ENCODE measurements around the gene MSH3.

The MSH3 gene

DNA sequence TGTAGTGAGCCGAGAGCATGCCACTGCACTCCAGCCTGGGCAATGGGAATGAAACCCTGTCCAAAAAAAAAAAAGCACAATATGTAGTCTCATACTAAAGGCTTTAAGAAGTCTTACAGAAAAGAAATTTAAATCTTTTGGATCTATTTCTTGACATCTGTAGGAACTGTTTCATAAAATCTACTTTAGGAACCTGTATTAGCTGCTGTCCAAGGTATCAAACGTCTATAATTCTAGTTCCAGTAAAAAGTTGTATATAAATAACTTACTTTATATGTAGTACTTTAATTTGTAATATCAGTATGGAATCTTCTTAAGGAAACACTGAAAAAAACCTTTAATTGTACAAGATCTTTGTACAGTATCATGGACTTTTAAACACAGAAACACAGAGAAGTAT is 199.0 kb downstream of the MSH3 start:
- Histone ChIP-seq H3K36me3 (ENCODE audit: control insufficient read depth in 1 of 2, insufficient read depth in 2 of 2, low read length in 2 of 2) (peaks cover 3 to 31% of the 10 kb centered on the region in 2 donors), H3K27ac (ENCODE audit: low read depth, low read length) (no peak overlapping the region), H3K4me3 (ENCODE audit: low read depth in 1 of 2, low read length in 2 of 2) (no peak overlapping the region), H3K27me3 (ENCODE audit: control insufficient read depth in 1 of 2, insufficient read depth in 2 of 2, low read length in 2 of 2) (no peaks in the 10 kb centered on the region), H3K4me1 (ENCODE audit: control insufficient read depth in 1 of 2, insufficient read depth in 2 of 2, low read length in 2 of 2) (no peaks in the 10 kb centered on the region), H3K9me3 (ENCODE audit: control insufficient read depth in 1 of 2, low read length in 2 of 2) (peaks cover 9 to 24% of the 10 kb centered on the region in 2 donors), H3K9ac (ENCODE audit: low read depth in 1 of 2, low read length in 2 of 2) (no peak overlapping the region)

DNA sequence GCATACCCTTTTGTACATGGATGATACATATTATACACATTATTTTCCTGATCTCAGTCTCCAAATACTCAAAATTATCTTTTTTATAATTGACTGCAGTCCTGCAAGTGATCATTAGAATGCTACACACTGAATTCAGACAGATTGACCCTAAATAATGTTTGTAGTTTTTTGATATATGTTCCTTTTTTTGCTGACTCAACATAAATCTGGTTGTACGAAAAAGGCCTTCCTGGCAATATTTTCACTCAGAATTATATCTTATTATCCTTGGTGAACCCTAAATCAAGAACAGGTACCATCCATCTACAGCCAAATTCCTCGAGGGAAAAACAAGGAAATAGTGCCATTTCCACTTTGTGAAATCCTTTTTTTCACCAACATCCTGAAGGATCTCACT is 200.1 kb downstream of the MSH3 start:
- no peak overlapping the region for H3K9ac ChIP-seq (ENCODE audit: low read depth in 1 of 2, low read length in 2 of 2)
- peaks cover 5 to 15% of the 10 kb centered on the region in 2 donors for H3K9me3 ChIP-seq (ENCODE audit: control insufficient read depth in 1 of 2, low read length in 2 of 2)
- H3K27ac ChIP-seq (ENCODE audit: low read depth, low read length), result no peak overlapping the region
- no peaks in the 10 kb centered on the region for H3K27me3 ChIP-seq (ENCODE audit: control insufficient read depth in 1 of 2, insufficient read depth in 2 of 2, low read length in 2 of 2)
- H3K4me1 ChIP-seq (ENCODE audit: control insufficient read depth in 1 of 2, insufficient read depth in 2 of 2, low read length in 2 of 2), result no peaks in the 10 kb centered on the region
- peaks cover 3 to 19% of the 10 kb centered on the region in 2 donors for H3K36me3 ChIP-seq (ENCODE audit: control insufficient read depth in 1 of 2, insufficient read depth in 2 of 2, low read length in 2 of 2)
- H3K4me3 ChIP-seq (ENCODE audit: low read depth in 1 of 2, low read length in 2 of 2), result no peak overlapping the region

DNA sequence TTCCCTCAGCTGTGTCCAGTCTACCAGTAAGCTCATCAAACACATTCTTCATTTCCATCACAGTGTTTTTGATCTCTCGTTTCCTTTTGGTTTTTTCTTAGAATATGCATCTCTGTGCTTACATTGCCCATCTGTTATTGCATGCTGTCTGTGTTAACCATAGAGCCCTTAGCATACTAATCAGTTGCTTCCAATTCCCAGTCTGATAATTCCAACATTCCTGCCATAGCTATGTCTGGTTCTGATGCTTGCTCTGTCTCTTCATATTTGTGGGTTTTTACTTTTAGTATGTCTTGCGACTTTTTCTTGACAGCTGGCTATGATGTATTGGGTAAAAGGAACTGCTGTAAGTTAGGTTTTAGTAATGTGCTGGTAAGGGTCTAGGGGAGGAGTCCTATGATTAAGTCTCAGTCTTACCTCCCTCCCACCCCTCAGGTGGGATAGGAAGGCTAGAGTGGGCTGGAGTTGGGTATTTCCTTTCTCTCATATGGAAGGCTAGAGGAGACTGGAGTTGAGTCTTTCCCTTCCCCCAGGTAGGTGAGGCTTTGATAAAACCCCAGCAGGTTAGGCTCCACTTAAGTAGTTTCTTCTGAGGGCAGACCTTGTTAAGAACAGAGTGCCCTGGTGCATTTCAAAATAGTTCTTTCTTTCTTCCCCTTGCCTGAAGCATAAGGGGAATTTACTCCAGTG is 206.6 kb downstream of the MSH3 start:
- Histone ChIP-seq H3K9ac (ENCODE audit: low read depth in 1 of 2, low read length in 2 of 2) (no peak overlapping the region), H3K27ac (ENCODE audit: low read depth, low read length) (no peak overlapping the region), H3K36me3 (ENCODE audit: control insufficient read depth in 1 of 2, insufficient read depth in 2 of 2, low read length in 2 of 2) (peaks cover 0 to 9% of the 10 kb centered on the region in 2 donors), H3K4me3 (ENCODE audit: low read depth in 1 of 2, low read length in 2 of 2) (no peak overlapping the region), H3K9me3 (ENCODE audit: control insufficient read depth in 1 of 2, low read length in 2 of 2) (peaks cover 3 to 4% of the 10 kb centered on the region in 2 donors), H3K4me1 (ENCODE audit: control insufficient read depth in 1 of 2, insufficient read depth in 2 of 2, low read length in 2 of 2) (no peaks in the 10 kb centered on the region), H3K27me3 (ENCODE audit: control insufficient read depth in 1 of 2, insufficient read depth in 2 of 2, low read length in 2 of 2) (no peaks in the 10 kb centered on the region)

DNA sequence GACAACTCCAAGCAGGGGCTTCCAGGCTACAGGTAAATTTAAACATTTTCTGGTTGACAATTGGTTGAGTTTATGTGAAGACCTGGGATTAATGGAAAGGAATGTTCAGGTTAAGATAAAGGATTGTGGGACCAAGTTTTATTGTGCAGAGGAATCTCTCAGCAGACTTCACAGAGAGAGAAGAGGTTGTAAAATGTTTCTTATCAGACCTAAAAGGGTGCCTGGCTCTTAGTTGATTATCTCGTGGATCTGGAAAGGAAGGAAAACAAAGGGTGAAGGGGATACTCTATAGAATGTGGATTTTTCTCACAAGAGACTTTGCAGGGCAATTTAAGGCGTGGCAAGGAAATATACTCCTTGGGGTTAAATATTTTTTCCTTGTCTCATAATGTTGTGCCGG is 209.3 kb downstream of the MSH3 start:
- Histone ChIP-seq H3K9ac (ENCODE audit: low read depth in 1 of 2, low read length in 2 of 2) (no peak overlapping the region), H3K27ac (ENCODE audit: low read depth, low read length) (no peak overlapping the region), H3K4me3 (ENCODE audit: low read depth in 1 of 2, low read length in 2 of 2) (no peak overlapping the region)

DNA sequence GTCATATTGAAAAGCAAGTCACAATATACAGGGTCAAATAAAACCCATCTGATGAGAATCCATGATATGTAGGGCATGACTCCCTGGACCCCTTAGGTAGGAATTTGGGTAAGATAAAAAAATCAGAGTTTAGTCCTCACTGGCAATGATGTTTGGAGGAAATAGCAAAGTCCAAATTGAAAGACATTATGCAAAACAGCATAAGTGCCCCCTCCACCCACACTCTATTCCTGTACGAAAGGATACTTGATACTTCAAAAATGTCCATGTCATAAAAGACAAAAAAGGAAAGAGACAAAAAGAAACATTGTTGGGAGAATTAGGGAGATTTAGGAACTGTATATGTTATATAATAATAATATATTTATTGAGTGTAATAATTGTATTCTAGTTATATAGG is 209.7 kb downstream of the MSH3 start:
- Histone ChIP-seq H3K9ac (ENCODE audit: low read depth in 1 of 2, low read length in 2 of 2) (no peak overlapping the region), H3K27ac (ENCODE audit: low read depth, low read length) (no peak overlapping the region), H3K9me3 (ENCODE audit: control insufficient read depth in 1 of 2, low read length in 2 of 2) (no peaks in the 10 kb centered on the region), H3K36me3 (ENCODE audit: control insufficient read depth in 1 of 2, insufficient read depth in 2 of 2, low read length in 2 of 2) (peaks cover 4 to 17% of the 10 kb centered on the region in 2 donors), H3K27me3 (ENCODE audit: control insufficient read depth in 1 of 2, insufficient read depth in 2 of 2, low read length in 2 of 2) (no peaks in the 10 kb centered on the region), H3K4me3 (ENCODE audit: low read depth in 1 of 2, low read length in 2 of 2) (no peak overlapping the region), H3K4me1 (ENCODE audit: control insufficient read depth in 1 of 2, insufficient read depth in 2 of 2, low read length in 2 of 2) (no peaks in the 10 kb centered on the region)

More for the DNA sequence above, 209.3 kb downstream of the MSH3 start:
- H3K4me1 ChIP-seq (ENCODE audit: control insufficient read depth in 1 of 2, insufficient read depth in 2 of 2, low read length in 2 of 2), result no peaks in the 10 kb centered on the region
- no peaks in the 10 kb centered on the region for H3K27me3 ChIP-seq (ENCODE audit: control insufficient read depth in 1 of 2, insufficient read depth in 2 of 2, low read length in 2 of 2)
- peaks cover 4 to 17% of the 10 kb centered on the region in 2 donors for H3K36me3 ChIP-seq (ENCODE audit: control insufficient read depth in 1 of 2, insufficient read depth in 2 of 2, low read length in 2 of 2)
- H3K9me3 ChIP-seq (ENCODE audit: control insufficient read depth in 1 of 2, low read length in 2 of 2), result no peaks in the 10 kb centered on the region

DNA sequence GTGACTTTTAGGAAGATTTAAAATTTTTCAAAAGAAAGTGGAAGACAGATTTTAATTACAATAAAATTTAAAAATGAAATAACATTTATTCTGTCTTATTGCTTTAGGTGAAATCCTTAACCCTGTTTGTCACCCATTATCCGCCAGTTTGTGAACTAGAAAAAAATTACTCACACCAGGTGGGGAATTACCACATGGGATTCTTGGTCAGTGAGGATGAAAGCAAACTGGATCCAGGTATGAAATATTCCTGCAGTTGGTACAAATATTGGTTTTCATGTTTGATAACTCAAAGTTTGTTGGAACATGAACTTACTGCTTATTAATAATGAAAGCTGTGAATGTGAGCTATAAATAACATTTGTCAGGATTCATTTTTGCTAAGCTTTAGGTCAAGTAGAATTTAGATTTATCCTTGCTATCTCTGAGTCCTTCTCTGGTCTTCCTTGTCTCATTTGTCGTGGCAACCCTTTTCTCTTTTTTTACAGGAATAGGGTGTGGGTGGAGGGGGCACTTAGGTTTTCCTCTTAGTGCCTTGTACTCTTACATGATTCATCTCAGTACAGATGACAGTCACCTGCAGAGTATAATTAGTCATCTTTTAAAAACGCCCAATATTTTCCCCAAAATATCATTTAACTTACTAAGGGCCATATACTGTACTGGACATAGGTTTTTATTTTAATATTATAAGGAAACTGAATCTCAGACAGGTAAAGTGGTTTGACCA is 210.4 kb downstream of the MSH3 start:
- Histone ChIP-seq H3K9ac (ENCODE audit: low read depth in 1 of 2, low read length in 2 of 2) (no peak overlapping the region), H3K27ac (ENCODE audit: low read depth, low read length) (no peak overlapping the region), H3K36me3 (ENCODE audit: control insufficient read depth in 1 of 2, insufficient read depth in 2 of 2, low read length in 2 of 2) (peaks cover 4 to 17% of the 10 kb centered on the region in 2 donors), H3K9me3 (ENCODE audit: control insufficient read depth in 1 of 2, low read length in 2 of 2) (no peaks in the 10 kb centered on the region), H3K4me1 (ENCODE audit: control insufficient read depth in 1 of 2, insufficient read depth in 2 of 2, low read length in 2 of 2) (no peaks in the 10 kb centered on the region), H3K27me3 (ENCODE audit: control insufficient read depth in 1 of 2, insufficient read depth in 2 of 2, low read length in 2 of 2) (no peaks in the 10 kb centered on the region), H3K4me3 (ENCODE audit: low read depth in 1 of 2, low read length in 2 of 2) (no peak overlapping the region)

DNA sequence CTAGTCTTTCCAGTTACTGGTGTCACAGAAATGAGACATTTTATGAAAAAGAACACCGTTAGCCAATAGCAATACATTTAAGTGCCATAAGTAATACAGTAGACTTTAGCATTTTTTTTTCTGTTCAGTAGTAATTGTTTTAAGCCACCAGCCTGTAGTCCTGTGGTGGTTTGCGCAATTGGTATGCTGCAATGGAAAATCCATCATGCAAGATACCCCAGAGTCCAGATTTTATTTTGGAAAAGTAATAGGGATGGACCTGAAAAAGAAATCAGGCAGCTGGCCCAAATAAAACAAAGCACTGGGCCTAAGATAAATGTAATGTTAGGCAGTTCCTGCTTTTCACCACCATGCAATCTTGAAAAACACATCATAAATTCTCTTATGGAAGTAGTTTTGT is 211.1 kb downstream of the MSH3 start:
- no peaks in the 10 kb centered on the region for H3K27me3 ChIP-seq (ENCODE audit: control insufficient read depth in 1 of 2, insufficient read depth in 2 of 2, low read length in 2 of 2)
- no peak overlapping the region for H3K4me3 ChIP-seq (ENCODE audit: low read depth in 1 of 2, low read length in 2 of 2)
- no peak overlapping the region for H3K27ac ChIP-seq (ENCODE audit: low read depth, low read length)
- peaks cover 4 to 17% of the 10 kb centered on the region in 2 donors for H3K36me3 ChIP-seq (ENCODE audit: control insufficient read depth in 1 of 2, insufficient read depth in 2 of 2, low read length in 2 of 2)
- H3K9ac ChIP-seq (ENCODE audit: low read depth in 1 of 2, low read length in 2 of 2), result no peak overlapping the region
- H3K4me1 ChIP-seq (ENCODE audit: control insufficient read depth in 1 of 2, insufficient read depth in 2 of 2, low read length in 2 of 2), result no peaks in the 10 kb centered on the region
- no peaks in the 10 kb centered on the region for H3K9me3 ChIP-seq (ENCODE audit: control insufficient read depth in 1 of 2, low read length in 2 of 2)

DNA sequence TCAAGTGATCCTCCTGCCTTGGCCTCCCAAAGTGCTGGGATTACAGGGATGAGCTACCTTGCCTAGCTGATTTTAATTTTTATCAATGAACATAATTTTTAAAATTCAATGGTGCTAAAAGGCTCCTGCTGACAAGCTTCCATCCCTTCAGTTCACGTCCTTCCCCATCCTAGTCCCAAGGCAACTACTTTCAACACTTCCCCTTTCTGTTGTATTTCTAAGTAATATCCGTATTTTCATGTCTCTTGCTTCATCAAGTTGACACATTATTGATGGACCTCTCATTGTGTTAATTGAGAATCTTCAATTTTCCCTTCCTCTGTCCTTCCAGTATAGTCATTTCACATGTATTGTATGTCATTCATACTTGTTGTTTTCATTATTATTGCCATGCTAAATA is 211.9 kb downstream of the MSH3 start:
- H3K27me3 ChIP-seq (ENCODE audit: control insufficient read depth in 1 of 2, insufficient read depth in 2 of 2, low read length in 2 of 2), result no peaks in the 10 kb centered on the region
- no peak overlapping the region for H3K27ac ChIP-seq (ENCODE audit: low read depth, low read length)

DNA sequence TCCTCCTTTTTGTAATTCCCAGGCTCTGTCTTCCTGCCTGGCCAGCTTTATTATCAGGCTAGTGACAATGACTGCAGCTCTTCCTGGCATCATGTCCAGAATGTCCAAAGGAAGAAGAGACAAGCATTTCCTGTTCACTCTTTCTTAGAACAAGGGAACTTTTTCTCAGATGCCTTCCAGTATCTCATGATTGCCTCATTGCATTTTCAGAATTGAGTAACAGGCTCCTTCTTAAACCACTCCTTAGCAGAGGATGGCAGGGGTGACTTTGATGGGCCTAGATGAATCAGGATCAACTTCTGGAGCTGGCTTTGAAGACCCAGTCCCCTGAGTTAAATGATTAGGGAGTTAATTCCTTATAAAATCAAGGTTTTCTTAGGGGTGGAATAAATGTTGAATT is 212.8 kb downstream of the MSH3 start:
- Histone ChIP-seq H3K9me3 (ENCODE audit: control insufficient read depth in 1 of 2, low read length in 2 of 2) (no peaks in the 10 kb centered on the region), H3K36me3 (ENCODE audit: control insufficient read depth in 1 of 2, insufficient read depth in 2 of 2, low read length in 2 of 2) (peaks cover 4 to 28% of the 10 kb centered on the region in 2 donors), H3K9ac (ENCODE audit: low read depth in 1 of 2, low read length in 2 of 2) (no peak overlapping the region), H3K4me1 (ENCODE audit: control insufficient read depth in 1 of 2, insufficient read depth in 2 of 2, low read length in 2 of 2) (no peaks in the 10 kb centered on the region), H3K27me3 (ENCODE audit: control insufficient read depth in 1 of 2, insufficient read depth in 2 of 2, low read length in 2 of 2) (no peaks in the 10 kb centered on the region), H3K27ac (ENCODE audit: low read depth, low read length) (no peak overlapping the region), H3K4me3 (ENCODE audit: low read depth in 1 of 2, low read length in 2 of 2) (no peak overlapping the region)

More for the DNA sequence above, 211.9 kb downstream of the MSH3 start:
- no peaks in the 10 kb centered on the region for H3K9me3 ChIP-seq (ENCODE audit: control insufficient read depth in 1 of 2, low read length in 2 of 2)
- H3K9ac ChIP-seq (ENCODE audit: low read depth in 1 of 2, low read length in 2 of 2), result no peak overlapping the region
- H3K36me3 ChIP-seq (ENCODE audit: control insufficient read depth in 1 of 2, insufficient read depth in 2 of 2, low read length in 2 of 2), result peaks cover 4 to 19% of the 10 kb centered on the region in 2 donors
- no peak overlapping the region for H3K4me3 ChIP-seq (ENCODE audit: low read depth in 1 of 2, low read length in 2 of 2)
- no peaks in the 10 kb centered on the region for H3K4me1 ChIP-seq (ENCODE audit: control insufficient read depth in 1 of 2, insufficient read depth in 2 of 2, low read length in 2 of 2)

DNA sequence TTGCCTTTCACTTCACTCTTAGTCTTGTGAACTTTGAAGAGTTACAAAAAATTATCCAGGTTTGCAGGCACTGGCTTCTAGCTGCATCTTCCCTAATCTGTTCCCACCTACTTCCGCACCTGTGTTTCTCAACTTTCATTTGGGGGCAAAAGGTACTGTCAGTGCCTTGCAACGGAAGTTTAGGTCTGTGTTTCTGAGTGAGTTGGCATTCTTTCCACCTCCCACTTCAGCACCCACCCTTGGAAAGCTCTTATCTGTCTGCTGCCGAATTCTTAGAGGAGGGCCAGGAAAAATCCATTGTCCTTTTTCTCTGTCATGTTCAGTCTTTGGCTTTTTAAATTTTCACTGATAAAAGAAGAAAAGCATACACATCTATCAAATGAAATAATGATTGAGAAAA is 216.0 kb downstream of the MSH3 start:
- Histone ChIP-seq H3K36me3 (ENCODE audit: control insufficient read depth in 1 of 2, insufficient read depth in 2 of 2, low read length in 2 of 2) (peaks cover 9 to 46% of the 10 kb centered on the region in 2 donors), H3K9me3 (ENCODE audit: control insufficient read depth in 1 of 2, low read length in 2 of 2) (no peaks in the 10 kb centered on the region), H3K27ac (ENCODE audit: low read depth, low read length) (no peak overlapping the region), H3K27me3 (ENCODE audit: control insufficient read depth in 1 of 2, insufficient read depth in 2 of 2, low read length in 2 of 2) (no peaks in the 10 kb centered on the region), H3K4me3 (ENCODE audit: low read depth in 1 of 2, low read length in 2 of 2) (no peak overlapping the region), H3K4me1 (ENCODE audit: control insufficient read depth in 1 of 2, insufficient read depth in 2 of 2, low read length in 2 of 2) (no peaks in the 10 kb centered on the region), H3K9ac (ENCODE audit: low read depth in 1 of 2, low read length in 2 of 2) (no peak overlapping the region)
